ENCODE data around the gene ATP10A. TPM values are rescaled to one million over a fixed set of nuclear protein-coding genes. Genes with fewer than 3 reads are reported as not detected.

ATP10A gene
- total RNA-seq, 8 experiments from 2014 or later = 0.09 to 4.6 (median 0.97) TPM

GRCh38 chr15:25789616-25789999, 73.5 kb downstream of the ATP10A start:
- Histone ChIP-seq H3K4me3 (no peak overlapping the region), H3K27ac (no peak overlapping the region), H3K4me1 (replicated peaks in 1 of 2) (no peaks in the 10 kb centered on the region)
- peak in 3 of 8 experiments; percentile 2 to 10 (median 3) for ATAC-seq (replicated peaks in 6 of 8)
- whole genome bisulfite sequencing, 10 experiments = 0 to 100% (median 71%) methylated on average over 1 to 4 of the region's 5 CpGs; no CpG with 5 or more reads in 2 of the 10 experiments
- in situ Hi-C loops (cut with MboI; ENCODE audit: low pct_unique_long_range_greater_than_20kb in 2 of 9, low sequenced_read_pairs in 9 of 9, unreplicated experiment in 9 of 9) = no loop called here

- H3K4me1 ChIP-seq (replicated peaks in 1 of 2) = no peaks in the 10 kb centered on the region
- 14 to 100% (median 100%) methylated on average over 1 to 2 of the region's 2 CpGs; no CpG with 5 or more reads in 5 of the 10 experiments for WGBS, 10 experiments
- in situ Hi-C loops (cut with MboI; ENCODE audit: low pct_unique_long_range_greater_than_20kb in 2 of 9, low sequenced_read_pairs in 9 of 9, unreplicated experiment in 9 of 9) = no loop called here
- no peak overlapping the region for H3K27ac ChIP-seq
- no peak for ATAC-seq (replicated peaks in 6 of 8)
- H3K4me3 ChIP-seq = no peak overlapping the region
These were observed 73.9 kb downstream of the ATP10A start for GRCh38 chr15:25789211-25789610.

GRCh38 chr15:25787855-25788520, 75.1 kb downstream of the ATP10A start:
- no peak overlapping the region for H3K27ac ChIP-seq
- WGBS, 10 experiments = 28 to 88% (median 67%) methylated on average over 1 to 9 of the region's 13 CpGs; no CpG with 5 or more reads in 3 of the 10 experiments
- ATAC-seq (replicated peaks in 6 of 8) = peak in 7 of 8 experiments; percentile 4 to 76 (median 69)
- in situ Hi-C loops (cut with MboI; ENCODE audit: low pct_unique_long_range_greater_than_20kb in 2 of 9, low sequenced_read_pairs in 9 of 9, unreplicated experiment in 9 of 9) = no loop called here
- no peak overlapping the region for H3K4me3 ChIP-seq
- no peaks in the 10 kb centered on the region for H3K4me1 ChIP-seq (replicated peaks in 1 of 2)

GRCh38 chr15:25787381-25787780, 75.7 kb downstream of the ATP10A start:
- H3K27ac ChIP-seq = no peak overlapping the region
- WGBS, 10 experiments = 92 to 100% (median 100%) methylated on average over 1 to 2 of the region's 2 CpGs; no CpG with 5 or more reads in 2 of the 10 experiments
- ATAC-seq (replicated peaks in 6 of 8) = no peak
- H3K4me3 ChIP-seq = no peak overlapping the region
- H3K4me1 ChIP-seq (replicated peaks in 1 of 2) = no peaks in the 10 kb centered on the region
- in situ Hi-C loops (cut with MboI; ENCODE audit: low pct_unique_long_range_greater_than_20kb in 2 of 9, low sequenced_read_pairs in 9 of 9, unreplicated experiment in 9 of 9) = no loop called here

GRCh38 chr15:25786040-25786439, 77.1 kb downstream of the ATP10A start:
- in situ Hi-C loops (cut with MboI; ENCODE audit: low pct_unique_long_range_greater_than_20kb in 2 of 9, low sequenced_read_pairs in 9 of 9, unreplicated experiment in 9 of 9) = no loop called here
- Histone ChIP-seq H3K4me1 (replicated peaks in 1 of 2) (no peaks in the 10 kb centered on the region), H3K27ac (no peak overlapping the region), H3K4me3 (no peak overlapping the region)
- ATAC-seq (replicated peaks in 6 of 8) = no peak
- WGBS, 10 experiments = 97 to 100% methylated on average over 6 to 7 of the region's 14 CpGs; no CpG with 5 or more reads in 8 of the 10 experiments

- H3K4me1 ChIP-seq (replicated peaks in 1 of 2) = no peaks in the 10 kb centered on the region
- no peak overlapping the region for H3K4me3 ChIP-seq
- no peak overlapping the region for H3K27ac ChIP-seq
- in situ Hi-C loops (cut with MboI; ENCODE audit: low pct_unique_long_range_greater_than_20kb in 2 of 9, low sequenced_read_pairs in 9 of 9, unreplicated experiment in 9 of 9) = no loop called here
- WGBS, 10 experiments = 20 to 90% (median 70%) methylated on average over 1 to 7 of the region's 9 CpGs; no CpG with 5 or more reads in 3 of the 10 experiments
- ATAC-seq (replicated peaks in 6 of 8) = no peak
These were observed 77.5 kb downstream of the ATP10A start for GRCh38 chr15:25785641-25786025.

GRCh38 chr15:25784876-25785640, 78.1 kb downstream of the ATP10A start:
- WGBS, 10 experiments = 20 to 100% (median 82%) methylated on average over 2 to 6 of the region's 17 CpGs; no CpG with 5 or more reads in 4 of the 10 experiments
- Histone ChIP-seq H3K4me1 (replicated peaks in 1 of 2) (no peaks in the 10 kb centered on the region), H3K27ac (no peak overlapping the region), H3K4me3 (no peak overlapping the region)
- peak in 2 of 8 experiments; percentile 9 to 10 for ATAC-seq (replicated peaks in 6 of 8)
- in situ Hi-C loops (cut with MboI; ENCODE audit: low pct_unique_long_range_greater_than_20kb in 2 of 9, low sequenced_read_pairs in 9 of 9, unreplicated experiment in 9 of 9) = no loop called here

GRCh38 chr15:25783607-25784540, 79.3 kb downstream of the ATP10A start:
- Histone ChIP-seq H3K4me1 (replicated peaks in 1 of 2) (no peaks in the 10 kb centered on the region), H3K4me3 (no peak overlapping the region), H3K27ac (no peak overlapping the region)
- 55 to 100% (median 85%) methylated on average over 1 to 13 of the region's 19 CpGs; no CpG with 5 or more reads in 4 of the 10 experiments for WGBS, 10 experiments
- ATAC-seq (replicated peaks in 6 of 8) = peak in 2 of 8 experiments; percentile 34 to 53
- in situ Hi-C loops (cut with MboI; ENCODE audit: low pct_unique_long_range_greater_than_20kb in 2 of 9, low sequenced_read_pairs in 9 of 9, unreplicated experiment in 9 of 9) = no loop called here

- in situ Hi-C loops (cut with MboI; ENCODE audit: low pct_unique_long_range_greater_than_20kb in 2 of 9, low sequenced_read_pairs in 9 of 9, unreplicated experiment in 9 of 9) = no loop called here
- ATAC-seq (replicated peaks in 6 of 8) = no peak
- Histone ChIP-seq H3K4me1 (replicated peaks in 1 of 2) (no peaks in the 10 kb centered on the region), H3K27ac (no peak overlapping the region), H3K4me3 (no peak overlapping the region)
- 73 to 93% (median 86%) methylated on average over 1 to 3 of the region's 3 CpGs; no CpG with 5 or more reads in 7 of the 10 experiments for WGBS, 10 experiments
These were observed 80.0 kb downstream of the ATP10A start for GRCh38 chr15:25783134-25783533.

- in situ Hi-C loops (cut with MboI; ENCODE audit: low pct_unique_long_range_greater_than_20kb in 2 of 9, low sequenced_read_pairs in 9 of 9, unreplicated experiment in 9 of 9) = no loop called here
- no peak for ATAC-seq (replicated peaks in 6 of 8)
- 86 to 100% (median 93%) methylated on average over 1 to 26 of the region's 28 CpGs; no CpG with 5 or more reads in 1 of the 10 experiments for WGBS, 10 experiments
- H3K27ac ChIP-seq = no peak overlapping the region
- H3K4me1 ChIP-seq (replicated peaks in 1 of 2) = peaks cover 0 to under 1% of the 10 kb centered on the region in 2 donors
- H3K4me3 ChIP-seq = no peak overlapping the region
These were observed 82.5 kb downstream of the ATP10A start for GRCh38 chr15:25780479-25781255.

GRCh38 chr15:25778161-25778560, 85.0 kb downstream of the ATP10A start:
- in situ Hi-C loops (cut with MboI; ENCODE audit: low pct_unique_long_range_greater_than_20kb in 2 of 9, low sequenced_read_pairs in 9 of 9, unreplicated experiment in 9 of 9) = no loop called here
- WGBS, 10 experiments = 38 to 100% (median 73%) methylated on average over 1 of the region's 1 CpG; no CpG with 5 or more reads in 3 of the 10 experiments
- H3K4me1 ChIP-seq (replicated peaks in 1 of 2) = peaks cover 6 to 8% of the 10 kb centered on the region in 2 donors
- no peak for ATAC-seq (replicated peaks in 6 of 8)
- H3K27ac ChIP-seq = no peak overlapping the region
- H3K4me3 ChIP-seq = no peak overlapping the region

GRCh38 chr15:25777037-25777436, 86.1 kb downstream of the ATP10A start:
- ATAC-seq (replicated peaks in 6 of 8) = no peak
- 38 to 100% (median 83%) methylated on average over 1 to 5 of the region's 11 CpGs; no CpG with 5 or more reads in 5 of the 10 experiments for WGBS, 10 experiments
- Histone ChIP-seq H3K4me1 (replicated peaks in 1 of 2) (peaks cover 6 to 8% of the 10 kb centered on the region in 2 donors), H3K4me3 (no peak overlapping the region), H3K27ac (no peak overlapping the region)
- in situ Hi-C loops (cut with MboI; ENCODE audit: low pct_unique_long_range_greater_than_20kb in 2 of 9, low sequenced_read_pairs in 9 of 9, unreplicated experiment in 9 of 9) = no loop called here
